B cell (primary cell): Measurements from ENCODE around the gene TMC5. TPM values are rescaled to one million over a fixed set of nuclear protein-coding genes. Genes with fewer than 3 reads are reported as not detected.

Experiments used
- ATAC-seq: fragments of 200-7000 bp; cut with Tn5 transposase; one replicate; pipeline ENCODE4 v1.10.0; 2021; ENCODE audit warnings: low read depth, mild to moderate bottlenecking, moderate number of reproducible peaks, moderate library complexity
- CTCF ChIA-PET: fragments of 350-600 bp; sonication (Branson Sonifier 250); formaldehyde crosslinking; loops from one replicate; lab custom pipeline; 2021; ENCODE audit warnings: antibody characterized with exemption, inconsistent platforms; lab: Charles Lee
- POLR2A ChIA-PET: fragments of 350-600 bp; sonication (Branson Sonifier 250); formaldehyde crosslinking; loops from one replicate; lab custom pipeline; 2021; ENCODE audit warnings: antibody characterized with exemption; lab: Charles Lee
- DNase-seq: peaks from one replicate; pipeline ENCODE4 v3.0.0; 2013
- H2AFZ ChIP-seq: 2 replicates; pipeline ENCODE4 v1.6.1; 2012; ENCODE audit warnings: mild to moderate bottlenecking, low read depth, low read length; ENCODE audit not compliant: insufficient read depth, poor library complexity, severe bottlenecking
- H3K27ac ChIP-seq, 2 donors: 1 replicate in 1 of 2; 2 replicates in 1 of 2; pipeline ENCODE4 v1.5.1; 2012 to 2013; ENCODE audit warnings: low read length in 2 of 2, mild to moderate bottlenecking in 2 of 2, moderate library complexity in 1 of 2
- H3K27me3 ChIP-seq, 4 experiments: fragments of 200-600 bp in 1 of 4; sonication (generic) in 1 of 4; replicated peaks in 1 of 4; 1 replicate in 2 of 4; 2 replicates in 2 of 4; pipeline versions ENCODE4 v1.6.1 to v1.7.0; 2013 to 2016; ENCODE audit warnings: low read length in 3 of 4, mild to moderate bottlenecking in 2 of 4, mixed read lengths in 1 of 4, moderate library complexity in 1 of 4; ENCODE audit not compliant: insufficient read depth in 4 of 4, control insufficient read depth in 3 of 4; ENCODE audit errors: control extremely low read depth in 1 of 4
- H3K36me3 ChIP-seq, 2 experiments: replicated peaks in 1 of 2; 1 replicate in 1 of 2; 2 replicates in 1 of 2; pipeline versions ENCODE4 v1.6.1 to v1.7.1; 2013; ENCODE audit warnings: low read length in 1 of 2; ENCODE audit not compliant: insufficient read depth in 2 of 2, control insufficient read depth in 1 of 2; ENCODE audit errors: control extremely low read depth in 1 of 2, extremely low read depth in 1 of 2
- H3K4me1 ChIP-seq, 2 donors: fragments of 200-600 bp in 1 of 2; sonication (generic) in 1 of 2; 1 replicate in 1 of 2; 2 replicates in 1 of 2; pipeline versions ENCODE4 v1.5.1 to v1.6.1; 2013 to 2017; ENCODE audit warnings: low read length in 2 of 2; ENCODE audit not compliant: control insufficient read depth in 2 of 2, insufficient read depth in 2 of 2
- H3K4me2 ChIP-seq: replicated peaks from 2 replicates; pipeline ENCODE3; 2012; ENCODE audit warnings: mild to moderate bottlenecking, low read depth, low read length; ENCODE audit not compliant: poor library complexity, severe bottlenecking
- H3K4me3 ChIP-seq, 5 experiments: fragments of 200-600 bp in 1 of 5; sonication (generic) in 1 of 5; 1 replicate in 3 of 5; 2 replicates in 2 of 5; pipeline versions ENCODE4 v1.5.1 to v1.7.0; 2011 to 2016; ENCODE audit warnings: low read length in 4 of 5, mild to moderate bottlenecking in 4 of 5, low read depth in 2 of 5, control low read depth in 1 of 5, moderate library complexity in 1 of 5; ENCODE audit not compliant: insufficient read depth in 1 of 5; ENCODE audit errors: control extremely low read depth in 1 of 5, extremely low read depth in 1 of 5
- H3K79me2 ChIP-seq: fragments of 200-600 bp; sonication (generic); one replicate; pipeline ENCODE4 v1.6.0; 2016; ENCODE audit warnings: low read length; ENCODE audit not compliant: control insufficient read depth, insufficient read depth
- H3K9ac ChIP-seq: fragments of 200-600 bp; sonication (generic); 2 replicates; pipeline ENCODE4 v1.6.1; 2017; ENCODE audit warnings: mild to moderate bottlenecking, low read length, moderate library complexity
- H3K9me3 ChIP-seq, 3 donors: one replicate each; pipeline versions ENCODE4 v1.6.1 to v1.7.1; 2013; ENCODE audit warnings: low read length in 2 of 3; ENCODE audit not compliant: control insufficient read depth in 2 of 3, insufficient read depth in 1 of 3; ENCODE audit errors: control extremely low read depth in 1 of 3
- H4K20me1 ChIP-seq: 2 replicates; pipeline ENCODE4 v1.6.0; 2012; ENCODE audit warnings: mild to moderate bottlenecking, low read length; ENCODE audit not compliant: insufficient read depth, control insufficient read depth, poor library complexity, severe bottlenecking
- H3K27ac Mint-ChIP-seq: one replicate; pipeline ENCODE4 v1.8.0; 2021; ENCODE audit warnings: mixed read lengths
- H3K27me3 Mint-ChIP-seq: one replicate; pipeline ENCODE4 v1.8.0; 2021; ENCODE audit warnings: mixed read lengths
- H3K4me1 Mint-ChIP-seq: one replicate; pipeline ENCODE4 v1.8.0; 2021; ENCODE audit warnings: mixed read lengths
- H3K4me3 Mint-ChIP-seq: one replicate; pipeline ENCODE4 v1.8.0; 2021; ENCODE audit warnings: mixed read lengths
- H3K9me3 Mint-ChIP-seq: one replicate; pipeline ENCODE4 v1.8.0; 2022; ENCODE audit warnings: mixed read lengths; ENCODE audit not compliant: insufficient read depth
- EZH2 ChIP-seq: IDR thresholded peaks from 2 replicates; pipeline ENCODE4 v1.6.1; 2012; ENCODE audit warnings: borderline replicate concordance, low read depth, mild to moderate bottlenecking, moderate library complexity, low read length; ENCODE audit not compliant: insufficient read depth, poor library complexity, severe bottlenecking
- WGBS: methylation state at CpG from one replicate; pipeline ENCODE4 v1.1.5; 2013; ENCODE audit warnings: missing lambda C conversion rate; ENCODE audit not compliant: insufficient coverage; 5-methylcytosine and 5-hydroxymethylcytosine counted together
- intact Hi-C: fragments of 100-400 bp; cut with micrococcal nuclease; formaldehyde crosslinking; loops from one replicate; pipeline ENCODE4 v1.10.0; 2022
- polyA plus RNA-seq: library from polyadenylated mRNA; depleted of rRNA; stranded (reverse); fragments of >200 nt; gene quantifications from 2 replicates; pipeline ENCODE4 v1.2.3, GENCODE V29; 2012
- total RNA-seq, 2 donors: library from RNA; stranded (reverse); fragments of 120-200 nt in 1 of 2; gene quantifications; 1 replicate in 1 of 2; 2 replicates in 1 of 2; pipeline versions ENCODE4 v1.2.3 to v1.2.4, GENCODE V29; 2013 to 2022
- TF ChIP-seq, protein P1 (sequence below): fragments of 200-600 bp; IDR thresholded peaks from one replicate; pipeline ENCODE4 v1.8.0; 2022; ENCODE audit warnings: antibody characterized with exemption, mild to moderate bottlenecking

Gene TMC5
- total and polyA plus RNA-seq, 2 donors (not counting 1 experiment from before 2014, with no cell fraction given), result not detected

GRCh38 chr16:19418200-19418599 is 517 bp downstream of the TMC5 start:
- no peaks in the 10 kb centered on the region for H3K4me1 ChIP-seq
- no peak overlapping the region for H3K4me3 ChIP-seq
- no peak overlapping the region for H3K27ac ChIP-seq
- Mint-ChIP-seq H3K9me3 (peaks cover 4% of the 10 kb centered on the region), H3K4me1 (no peaks in the 10 kb centered on the region), H3K4me3 (no peak overlapping the region), H3K27ac (no peak overlapping the region), H3K27me3 (peaks cover 33% of the 10 kb centered on the region)
- no peak overlapping the region for H3K9ac ChIP-seq
- no peaks in the 10 kb centered on the region for H3K9me3 ChIP-seq
- WGBS, result 43% methylated on average over 1 of the region's 4 CpGs
- H2AFZ ChIP-seq, result no peak overlapping the region
- TF ChIP-seq, protein P1, sequence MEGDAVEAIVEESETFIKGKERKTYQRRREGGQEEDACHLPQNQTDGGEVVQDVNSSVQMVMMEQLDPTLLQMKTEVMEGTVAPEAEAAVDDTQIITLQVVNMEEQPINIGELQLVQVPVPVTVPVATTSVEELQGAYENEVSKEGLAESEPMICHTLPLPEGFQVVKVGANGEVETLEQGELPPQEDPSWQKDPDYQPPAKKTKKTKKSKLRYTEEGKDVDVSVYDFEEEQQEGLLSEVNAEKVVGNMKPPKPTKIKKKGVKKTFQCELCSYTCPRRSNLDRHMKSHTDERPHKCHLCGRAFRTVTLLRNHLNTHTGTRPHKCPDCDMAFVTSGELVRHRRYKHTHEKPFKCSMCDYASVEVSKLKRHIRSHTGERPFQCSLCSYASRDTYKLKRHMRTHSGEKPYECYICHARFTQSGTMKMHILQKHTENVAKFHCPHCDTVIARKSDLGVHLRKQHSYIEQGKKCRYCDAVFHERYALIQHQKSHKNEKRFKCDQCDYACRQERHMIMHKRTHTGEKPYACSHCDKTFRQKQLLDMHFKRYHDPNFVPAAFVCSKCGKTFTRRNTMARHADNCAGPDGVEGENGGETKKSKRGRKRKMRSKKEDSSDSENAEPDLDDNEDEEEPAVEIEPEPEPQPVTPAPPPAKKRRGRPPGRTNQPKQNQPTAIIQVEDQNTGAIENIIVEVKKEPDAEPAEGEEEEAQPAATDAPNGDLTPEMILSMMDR, result no peak
- TF ChIP-seq EZH2, result no peak
- POLR2A ChIA-PET, result no interaction called here
- no peaks in the 10 kb centered on the region for H3K36me3 ChIP-seq
- no peaks in the 10 kb centered on the region for H3K79me2 ChIP-seq
- H4K20me1 ChIP-seq, result no peaks in the 10 kb centered on the region
- intact Hi-C loops, result no loop called here
- no peak overlapping the region for H3K4me2 ChIP-seq
- peaks cover 0 to 8% (median 3%) of the 10 kb centered on the region in 4 experiments for H3K27me3 ChIP-seq
- ATAC-seq (no peak), DNase-seq (no peak)
- CTCF ChIA-PET, result no interaction called here

DNA sequence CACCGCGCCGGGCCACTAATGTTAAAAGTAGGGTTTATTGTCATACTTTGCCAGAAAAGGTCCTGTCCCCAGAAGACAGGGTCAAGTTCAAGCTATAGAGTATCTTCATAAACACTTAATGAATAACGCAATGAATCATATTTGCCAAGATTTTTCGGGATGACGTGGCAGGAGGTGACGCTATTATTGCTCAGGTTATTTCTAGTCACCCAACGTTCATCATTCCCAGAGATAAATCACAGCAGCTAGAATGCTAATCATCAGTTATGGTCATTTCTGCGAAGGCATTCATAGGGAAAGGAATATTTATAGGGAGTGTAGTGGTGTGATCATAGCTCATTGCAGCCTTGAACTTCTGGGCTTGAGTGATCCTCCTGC is 2.0 kb downstream of the TMC5 start:
- DNase-seq (no peak), ATAC-seq (no peak)
- TF ChIP-seq, protein P1, result no peak
- no peak for TF ChIP-seq EZH2
- Mint-ChIP-seq H3K4me3 (no peak overlapping the region), H3K4me1 (no peaks in the 10 kb centered on the region), H3K27ac (no peak overlapping the region), H3K27me3 (peaks cover 23% of the 10 kb centered on the region), H3K9me3 (peaks cover 4% of the 10 kb centered on the region)
- Histone ChIP-seq H3K79me2 (no peaks in the 10 kb centered on the region), H3K4me3 (no peak overlapping the region), H3K9ac (no peak overlapping the region), H4K20me1 (no peaks in the 10 kb centered on the region), H3K4me2 (no peak overlapping the region), H3K27me3 (peaks cover 0 to 8% (median 1%) of the 10 kb centered on the region in 4 experiments), H2AFZ (no peak overlapping the region), H3K27ac (no peak overlapping the region), H3K9me3 (no peaks in the 10 kb centered on the region), H3K4me1 (no peaks in the 10 kb centered on the region), H3K36me3 (no peaks in the 10 kb centered on the region)
- 95% methylated on average over 4 of the region's 9 CpGs for WGBS
- ChIA-PET POLR2A (no interaction called here), CTCF (no interaction called here)
- intact Hi-C loops, result no loop called here
